NCI-H345 (cell line): Measurements from ENCODE around the gene RIT1.
A peak's percentile ranks its signal among the peaks of the same experiment; 100 is the strongest.

Experiments
- DNase-seq: peaks from one replicate; lab custom pipeline; 2025; lab: John Stamatoyannopoulos, UW

Gene RIT1, protein sequence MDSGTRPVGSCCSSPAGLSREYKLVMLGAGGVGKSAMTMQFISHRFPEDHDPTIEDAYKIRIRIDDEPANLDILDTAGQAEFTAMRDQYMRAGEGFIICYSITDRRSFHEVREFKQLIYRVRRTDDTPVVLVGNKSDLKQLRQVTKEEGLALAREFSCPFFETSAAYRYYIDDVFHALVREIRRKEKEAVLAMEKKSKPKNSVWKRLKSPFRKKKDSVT

DNA sequence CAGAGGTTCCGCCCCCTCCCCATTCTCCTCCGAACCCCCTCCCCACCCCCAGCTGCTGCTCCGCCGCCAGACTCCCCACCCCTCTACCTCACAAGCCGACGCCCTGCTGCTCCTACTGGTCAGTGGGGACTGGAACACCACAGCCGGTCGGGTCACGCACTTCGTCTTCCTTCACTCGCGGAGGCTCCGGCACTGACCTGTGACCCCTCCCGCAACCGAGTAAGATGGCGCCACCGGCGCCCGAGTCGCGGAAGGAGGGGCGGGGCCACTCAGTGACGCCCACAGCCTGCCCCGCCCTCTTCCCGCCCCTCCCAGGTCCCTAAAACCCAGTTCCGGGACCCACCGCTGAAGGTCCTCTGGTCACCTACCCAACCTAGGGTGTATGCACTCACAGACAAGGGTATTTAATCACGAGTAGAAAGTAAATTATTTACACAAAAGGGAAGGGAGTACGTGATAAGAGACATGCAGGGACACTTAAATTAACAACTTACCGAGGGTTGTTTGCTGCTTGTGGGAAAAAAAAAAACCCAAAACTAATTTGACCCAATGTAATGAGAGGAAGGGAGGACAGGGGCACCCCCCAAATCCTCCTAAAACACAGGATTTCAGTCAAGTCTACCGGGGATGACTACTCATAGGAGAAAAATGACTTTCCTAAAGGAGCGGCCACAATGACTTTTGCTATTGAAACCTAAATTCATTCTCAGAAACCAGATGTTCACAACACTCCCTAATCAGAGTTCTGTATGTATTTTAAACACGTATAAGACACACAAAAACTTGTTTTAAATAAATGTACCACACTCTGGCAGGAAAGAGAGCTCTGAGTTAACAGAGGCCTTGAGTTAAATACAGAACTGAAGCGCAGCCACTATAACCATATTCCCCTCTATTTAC, at the start of gene RIT1:
RIT1 (minus strand) TSS at position 194 of the 900 bp plus-strand sequence. CDS start 588 bp downstream, outside the sequence.
- DNase-seq, result peak; percentile 99

DNA sequence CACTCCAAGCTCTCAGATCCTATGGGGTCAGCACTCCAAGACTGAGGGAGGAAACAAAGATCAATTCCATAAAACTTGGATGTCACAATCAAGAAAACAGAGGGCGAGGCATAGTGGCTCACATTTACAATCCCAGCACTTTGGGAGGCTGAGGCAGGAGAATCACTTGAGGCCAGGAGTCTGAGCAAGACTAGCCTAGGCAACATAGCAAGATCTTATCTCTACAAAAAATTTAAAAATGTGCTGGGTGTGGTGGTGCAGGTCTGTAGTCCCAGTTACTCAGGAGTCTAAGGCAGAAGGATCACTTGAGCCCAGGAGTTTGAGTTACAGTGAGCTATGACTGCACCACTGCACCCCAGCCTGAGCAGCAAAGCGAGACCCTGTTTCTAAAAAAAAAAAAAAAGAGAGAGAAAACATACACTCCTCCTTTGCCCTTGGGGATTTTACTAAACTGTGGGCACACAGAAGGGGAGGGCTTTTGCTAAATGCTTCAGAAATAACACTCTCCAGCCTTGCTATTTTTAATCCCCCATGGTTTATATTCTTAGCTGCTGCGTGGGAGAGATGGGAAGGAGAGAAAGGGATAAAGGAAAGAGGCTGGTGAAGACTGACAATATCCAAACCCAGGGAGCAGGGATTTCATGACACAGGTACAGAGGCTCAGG, 49.1 kb upstream of the RIT1 start:
- no peak for DNase-seq

DNA sequence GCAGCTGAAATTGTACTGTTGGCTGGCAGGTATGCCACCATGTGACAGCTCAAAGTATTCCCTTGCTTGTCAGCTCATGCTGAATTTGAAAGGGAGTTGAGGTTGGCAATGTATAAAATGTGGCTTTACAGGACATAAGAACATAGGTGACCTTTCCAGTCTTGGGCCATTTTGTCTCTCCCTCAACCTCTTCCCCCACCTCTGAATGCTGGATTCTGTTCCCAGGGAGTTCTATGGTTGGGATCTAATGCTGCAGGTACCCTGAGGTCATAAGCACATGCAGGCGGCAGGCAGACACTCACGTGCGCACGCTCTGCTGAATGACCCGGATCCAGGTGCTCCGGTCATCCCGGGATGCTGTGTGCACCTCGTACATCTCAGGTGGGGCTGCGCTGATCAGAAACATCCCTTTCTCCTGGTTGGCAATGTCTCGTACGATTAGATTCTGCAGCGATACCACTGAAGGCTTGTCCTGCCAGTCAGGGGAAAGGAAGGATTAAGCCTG, 46.3 kb upstream of the RIT1 start:
- no peak for DNase-seq

DNA sequence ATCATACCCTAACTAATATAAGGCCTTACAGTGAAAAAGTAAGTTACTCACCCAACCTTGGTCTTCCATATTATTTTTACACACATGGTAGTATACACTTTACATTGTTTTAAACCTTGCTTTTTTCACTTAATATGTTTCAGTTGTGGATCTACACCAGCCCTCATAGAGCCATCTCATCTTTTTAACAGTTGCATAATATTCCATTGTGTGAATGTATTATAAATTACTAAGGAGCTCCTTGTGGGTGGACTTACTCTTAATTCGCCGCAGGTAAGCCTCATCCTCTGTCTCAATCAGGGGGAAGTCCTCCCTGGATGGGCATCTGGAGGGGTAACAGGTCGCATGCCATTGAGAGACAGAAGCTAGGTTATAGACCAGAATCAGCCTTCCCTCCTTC, 43.5 kb upstream of the RIT1 start:
- DNase-seq, result no peak

DNA sequence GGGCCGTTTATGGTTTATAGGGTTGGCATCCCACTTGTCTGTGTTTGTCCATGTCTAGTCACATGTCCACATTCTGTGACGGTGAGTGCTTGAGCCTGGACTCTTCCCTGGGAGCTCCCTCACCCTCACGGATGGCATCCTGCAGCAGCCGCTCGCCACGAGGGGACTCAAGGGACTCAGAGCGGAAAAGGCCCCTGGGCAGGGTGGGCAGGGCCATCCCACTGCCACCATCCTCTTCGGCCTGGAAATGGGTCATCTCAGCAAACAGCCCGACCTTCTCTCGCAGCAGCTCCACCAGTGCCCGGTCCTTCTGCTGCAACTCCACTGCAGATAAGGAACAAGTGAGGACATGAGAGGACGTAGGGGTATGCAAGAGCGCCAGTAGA, 41.3 kb upstream of the RIT1 start:
- no peak for DNase-seq

DNA sequence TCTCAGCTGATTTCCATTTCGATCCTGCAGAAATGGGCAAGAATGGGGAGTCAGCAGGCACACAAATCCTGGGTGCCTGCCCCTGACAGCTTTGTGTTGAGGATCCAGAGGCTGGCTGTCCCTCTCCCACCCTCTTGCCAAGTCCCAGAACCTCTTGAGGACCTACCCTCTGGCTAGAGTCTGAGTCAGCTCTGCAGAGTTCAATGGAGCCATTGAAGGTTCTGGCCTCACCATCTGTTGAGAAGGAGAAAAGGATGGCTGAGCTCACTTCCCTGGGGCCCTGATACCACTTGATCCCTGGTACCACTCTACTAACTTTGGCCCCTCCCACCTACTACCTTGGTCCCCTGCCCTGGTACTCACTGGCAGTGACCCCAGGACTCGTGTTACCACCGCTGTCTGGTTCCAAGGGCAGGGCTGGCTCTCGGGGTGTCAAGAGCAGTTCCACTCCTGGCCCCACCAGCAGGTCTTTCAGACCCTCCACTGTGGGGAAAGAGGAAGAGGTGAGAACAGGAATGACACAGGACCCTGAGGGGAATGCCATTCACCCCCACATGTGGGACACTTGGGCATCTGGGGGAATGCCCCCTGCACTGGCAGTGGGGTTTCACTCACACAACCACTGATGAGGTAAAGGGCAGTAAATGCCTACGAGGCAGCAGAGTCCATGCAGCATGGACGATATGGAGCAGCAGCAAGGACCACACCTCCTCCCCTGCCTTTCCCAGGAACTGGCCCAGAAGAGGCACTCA, 40.8 kb upstream of the RIT1 start:
- no peak for DNase-seq

DNA sequence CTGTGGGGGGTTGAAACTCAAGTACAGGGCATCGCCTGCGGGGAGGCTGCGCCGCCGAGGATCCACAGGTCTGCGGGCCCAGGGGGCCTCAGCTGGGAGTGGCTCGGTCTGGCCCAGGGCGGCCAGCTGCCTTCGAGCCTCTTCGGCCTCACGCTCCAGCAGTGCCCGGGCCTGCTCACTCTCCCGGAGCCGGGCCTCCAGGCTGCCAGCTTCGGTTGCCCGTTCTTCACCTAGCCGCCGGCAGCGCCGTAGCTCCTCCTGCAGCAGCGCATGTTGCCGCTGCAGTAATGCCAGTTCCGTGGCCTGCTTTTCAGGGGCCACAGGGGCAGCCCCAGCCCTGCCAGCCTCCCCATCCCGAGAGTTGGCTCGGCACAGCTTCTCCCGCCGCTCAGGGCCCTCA, 39.7 kb upstream of the RIT1 start:
- DNase-seq, result no peak

DNA sequence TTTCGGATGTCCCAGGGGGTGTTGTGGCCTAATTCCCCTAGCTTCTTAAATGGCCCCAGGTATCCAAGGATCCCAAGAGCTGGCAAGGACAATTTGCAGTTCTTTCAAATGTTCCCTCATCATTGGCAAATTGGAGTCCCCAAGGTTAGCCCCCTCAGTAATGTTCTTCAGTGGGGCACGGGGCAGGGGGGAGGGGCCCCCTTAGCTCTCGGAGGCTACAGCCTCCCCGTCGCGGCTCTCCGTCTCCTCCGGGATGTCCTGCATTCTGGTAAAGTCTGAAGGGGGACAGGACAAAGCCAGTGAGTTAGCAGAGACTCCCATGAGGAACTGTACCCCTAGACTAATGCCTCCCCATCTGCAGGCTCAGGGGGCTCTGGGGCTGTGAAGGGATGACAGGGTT, 36.6 kb upstream of the RIT1 start:
- DNase-seq, result no peak

DNA sequence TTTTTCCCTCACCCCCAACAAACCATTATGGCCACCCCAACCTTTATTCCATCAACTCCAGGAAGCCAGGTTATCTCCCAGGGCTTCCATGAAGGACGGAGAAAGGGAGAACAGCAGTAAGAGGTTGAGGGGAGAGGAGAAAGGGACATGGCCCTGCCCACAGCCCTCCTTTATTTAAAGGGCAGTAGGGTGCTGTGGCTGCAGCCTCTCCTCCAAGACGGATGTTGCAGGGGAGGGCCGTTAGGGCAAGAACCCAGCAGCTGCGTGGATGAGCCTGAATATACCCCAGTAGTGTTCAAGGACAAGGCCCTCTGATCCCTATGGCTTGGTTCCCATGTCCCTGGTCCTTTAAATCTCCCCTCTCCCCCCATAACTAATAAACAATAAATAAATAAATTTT, 36.1 kb upstream of the RIT1 start:
- DNase-seq, result no peak

DNA sequence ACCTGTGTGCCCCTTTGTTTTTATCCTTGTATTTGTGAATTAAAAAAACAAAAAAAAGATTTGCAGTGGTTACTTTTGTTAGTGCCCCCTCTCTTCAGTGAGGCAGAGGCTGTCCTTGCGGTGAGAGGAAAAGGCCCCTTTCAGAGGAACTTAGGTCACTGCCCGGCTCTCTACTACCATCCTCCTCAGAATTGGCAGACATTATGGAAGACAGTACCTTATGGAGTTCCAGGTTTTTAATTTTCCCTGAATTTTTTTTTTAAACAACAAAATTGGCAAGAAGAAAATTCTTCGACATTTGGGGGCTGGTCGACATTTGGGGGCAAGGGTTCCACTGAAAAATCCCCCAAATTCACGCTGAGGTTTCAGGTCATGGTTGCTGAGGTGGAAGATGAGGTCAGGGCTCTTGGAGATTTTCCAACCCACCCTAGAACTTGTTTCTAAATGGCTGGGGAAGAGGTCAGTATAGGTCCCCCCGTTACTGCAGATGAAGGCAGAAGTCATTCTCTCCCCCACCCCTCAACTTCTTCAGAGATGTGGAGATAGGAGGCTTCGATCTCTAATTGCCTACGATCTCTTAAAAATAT, 35.6 kb upstream of the RIT1 start:
- no peak for DNase-seq

DNA sequence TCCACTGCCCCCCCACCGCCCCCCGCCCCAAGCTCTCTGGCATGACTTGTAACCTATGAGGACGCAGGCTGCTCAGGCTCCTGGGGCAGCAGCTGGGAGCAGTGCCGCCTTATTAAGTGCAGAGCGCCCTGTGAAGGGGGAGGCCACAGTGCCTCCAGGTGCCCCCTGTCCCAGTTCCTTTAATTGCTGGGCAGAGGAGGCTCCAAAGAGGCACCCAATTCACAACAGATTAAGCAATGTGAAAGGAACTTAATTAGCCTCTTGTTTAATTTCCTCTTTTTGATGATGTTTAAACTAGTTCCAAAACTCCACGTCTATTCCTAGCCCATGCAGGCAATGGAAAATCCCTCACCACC, 33.3 kb upstream of the RIT1 start:
- DNase-seq, result peak; percentile 69

DNA sequence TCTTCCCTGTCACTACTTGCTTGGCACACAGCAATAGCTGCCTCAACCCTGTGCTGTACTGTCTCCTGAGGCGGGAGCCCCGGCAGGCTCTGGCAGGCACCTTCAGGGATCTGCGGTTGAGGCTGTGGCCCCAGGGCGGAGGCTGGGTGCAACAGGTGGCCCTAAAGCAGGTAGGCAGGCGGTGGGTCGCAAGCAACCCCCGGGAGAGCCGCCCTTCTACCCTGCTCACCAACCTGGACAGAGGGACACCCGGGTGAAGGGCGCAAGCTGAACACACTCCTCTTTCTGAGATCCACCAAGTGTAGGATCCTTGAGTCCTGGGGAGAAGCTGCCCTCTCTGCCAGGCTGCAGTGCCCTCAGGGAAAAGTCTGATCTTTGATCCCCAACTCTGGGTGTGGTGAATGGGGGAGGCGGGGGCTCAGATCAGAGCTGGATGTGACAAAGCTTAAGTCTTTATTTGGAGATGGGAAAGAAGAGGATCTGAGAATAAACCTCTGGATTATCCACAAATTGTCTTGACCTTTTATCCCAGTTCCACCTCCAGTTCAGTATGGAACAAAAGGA, 31.5 kb upstream of the RIT1 start:
- DNase-seq, result no peak

DNA sequence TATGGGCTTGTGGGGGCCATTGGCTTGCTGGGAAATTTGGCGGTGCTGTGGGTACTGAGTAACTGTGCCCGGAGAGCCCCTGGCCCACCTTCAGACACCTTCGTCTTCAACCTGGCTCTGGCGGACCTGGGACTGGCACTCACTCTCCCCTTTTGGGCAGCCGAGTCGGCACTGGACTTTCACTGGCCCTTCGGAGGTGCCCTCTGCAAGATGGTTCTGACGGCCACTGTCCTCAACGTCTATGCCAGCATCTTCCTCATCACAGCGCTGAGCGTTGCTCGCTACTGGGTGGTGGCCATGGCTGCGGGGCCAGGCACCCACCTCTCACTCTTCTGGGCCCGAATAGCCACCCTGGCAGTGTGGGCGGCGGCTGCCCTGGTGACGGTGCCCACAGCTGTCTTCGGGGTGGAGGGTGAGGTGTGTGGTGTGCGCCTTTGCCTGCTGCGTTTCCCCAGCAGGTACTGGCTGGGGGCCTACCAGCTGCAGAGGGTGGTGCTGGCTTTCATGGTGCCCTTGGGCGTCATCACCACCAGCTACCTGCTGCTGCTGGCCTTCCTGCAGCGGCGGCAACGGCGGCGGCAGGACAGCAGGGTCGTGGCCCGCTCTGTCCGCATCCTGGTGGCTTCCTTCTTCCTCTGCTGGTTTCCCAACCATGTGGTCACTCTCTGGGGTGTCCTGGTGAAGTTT, 30.8 kb upstream of the RIT1 start:
- DNase-seq, result no peak

DNA sequence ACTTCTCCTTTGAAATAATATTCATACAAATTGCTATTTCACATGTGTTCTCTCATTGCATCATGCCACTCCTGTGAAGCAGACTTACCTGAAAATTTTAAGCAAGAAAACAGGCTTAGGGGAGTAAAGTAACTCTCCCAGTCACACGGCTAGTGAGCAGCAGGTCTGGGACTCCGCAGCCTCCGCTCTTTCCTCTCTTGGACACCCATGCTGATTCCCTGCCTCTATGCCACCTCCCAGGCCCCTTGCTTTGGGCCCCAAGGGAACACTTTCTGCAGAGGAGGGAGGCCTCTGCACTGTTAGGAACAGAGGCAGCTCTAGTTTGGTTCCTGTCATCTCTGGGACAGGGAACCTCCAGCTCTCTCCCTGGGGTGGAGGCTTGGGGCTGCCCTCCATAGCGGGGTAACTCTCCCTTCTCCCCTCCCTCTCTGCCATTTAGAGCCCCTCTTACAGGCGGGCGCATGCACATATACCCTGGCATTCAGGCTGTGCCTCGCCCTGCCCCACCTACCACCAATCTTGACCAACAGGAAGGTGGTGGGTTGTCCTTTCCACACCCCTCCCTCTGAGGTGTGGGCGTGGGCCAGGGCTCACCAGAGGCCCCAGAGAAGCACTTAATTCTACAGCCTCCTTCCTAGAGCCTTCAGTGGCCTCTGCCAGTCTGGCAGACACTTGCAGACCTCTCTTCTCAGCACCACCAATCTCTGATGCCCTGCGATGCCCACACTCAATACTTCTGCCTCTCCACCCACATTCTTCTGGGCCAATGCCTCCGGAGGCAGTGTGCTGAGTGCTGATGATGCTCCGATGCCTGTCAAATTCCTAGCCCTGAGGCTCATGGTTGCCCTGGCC, 30.1 kb upstream of the RIT1 start, which contains the start of gene RXFP4:
RXFP4 (plus strand) TSS at position 646 of the 852 bp plus-strand sequence; CDS start at position 718, 72 bp downstream.
- DNase-seq, result no peak

DNA sequence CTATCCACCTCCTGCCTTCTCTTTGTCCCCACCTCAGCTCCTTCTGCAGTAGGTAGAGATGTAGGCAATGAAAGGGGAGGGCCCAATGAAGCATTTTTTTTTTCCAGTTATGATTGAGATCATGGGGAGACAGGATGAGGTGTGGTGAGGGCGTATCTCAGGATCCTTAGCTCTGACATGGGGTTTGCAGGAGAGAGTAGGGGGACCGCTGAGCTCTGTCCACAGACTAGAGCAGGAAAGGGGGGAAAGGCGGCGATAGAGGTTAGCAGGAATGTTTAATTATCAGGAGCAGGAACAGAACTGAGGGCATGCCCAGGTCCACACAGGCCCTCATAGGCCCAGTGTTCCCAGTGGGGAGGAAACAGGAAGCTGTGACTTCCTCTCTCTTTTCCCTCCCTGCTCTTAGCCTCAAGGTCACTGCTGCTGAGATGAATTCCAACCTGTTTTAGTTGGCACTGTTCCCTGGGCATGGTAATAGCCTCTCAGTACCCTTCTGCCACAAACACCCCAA, 29.4 kb upstream of the RIT1 start:
- no peak for DNase-seq

DNA sequence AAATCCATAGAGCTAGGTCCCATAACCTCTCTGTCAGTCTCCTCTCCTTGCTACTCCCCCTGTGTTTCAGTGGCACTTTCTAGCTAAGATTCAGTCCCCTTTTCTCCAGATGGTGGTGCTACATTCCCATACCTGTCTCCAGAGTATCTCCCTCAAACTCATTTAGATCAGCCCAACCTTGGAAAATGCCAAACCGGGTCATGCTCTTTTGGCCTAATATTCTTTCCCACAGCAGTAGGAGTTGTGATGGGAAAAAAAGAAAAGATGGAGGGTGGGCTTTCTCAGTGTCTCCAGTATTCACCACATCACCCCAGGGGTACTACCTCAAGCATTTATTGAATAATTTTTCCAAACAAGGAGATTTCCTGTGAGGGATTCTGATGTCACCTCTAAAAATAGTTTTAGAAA, 27.1 kb upstream of the RIT1 start:
- DNase-seq, result peak; percentile 90

DNA sequence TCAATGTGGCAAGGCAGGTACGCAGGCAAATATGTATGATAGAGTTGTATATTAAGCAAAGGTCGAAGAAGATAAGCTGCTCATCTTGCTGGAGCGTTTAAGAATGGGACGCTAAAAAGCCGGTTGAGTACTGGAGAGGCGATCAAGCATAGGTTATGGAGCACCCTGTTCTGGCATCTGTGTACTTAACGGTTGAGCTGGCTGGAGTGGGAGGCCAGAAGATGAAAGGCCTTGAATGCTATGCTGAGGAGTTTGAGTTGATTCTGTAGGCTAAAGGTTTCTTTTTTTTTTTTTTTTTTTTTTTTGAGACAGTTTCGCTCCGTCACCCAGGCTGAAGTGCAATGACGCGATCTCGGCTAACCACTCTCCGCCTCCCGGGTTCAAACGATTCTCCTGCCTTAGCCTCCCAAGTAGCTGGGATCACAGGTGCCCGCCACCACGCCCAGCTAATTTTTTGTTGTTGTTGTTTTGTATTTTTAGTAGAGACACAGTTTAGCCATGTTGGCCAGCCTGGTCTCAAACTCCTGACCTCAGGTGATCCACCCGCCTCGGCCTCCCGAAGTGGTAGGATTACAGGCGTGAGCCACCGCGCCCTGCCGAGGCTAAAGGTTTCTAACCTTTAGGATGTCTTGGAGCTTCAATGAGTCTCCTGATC, 23.9 kb upstream of the RIT1 start:
- peak; percentile 72 for DNase-seq

DNA sequence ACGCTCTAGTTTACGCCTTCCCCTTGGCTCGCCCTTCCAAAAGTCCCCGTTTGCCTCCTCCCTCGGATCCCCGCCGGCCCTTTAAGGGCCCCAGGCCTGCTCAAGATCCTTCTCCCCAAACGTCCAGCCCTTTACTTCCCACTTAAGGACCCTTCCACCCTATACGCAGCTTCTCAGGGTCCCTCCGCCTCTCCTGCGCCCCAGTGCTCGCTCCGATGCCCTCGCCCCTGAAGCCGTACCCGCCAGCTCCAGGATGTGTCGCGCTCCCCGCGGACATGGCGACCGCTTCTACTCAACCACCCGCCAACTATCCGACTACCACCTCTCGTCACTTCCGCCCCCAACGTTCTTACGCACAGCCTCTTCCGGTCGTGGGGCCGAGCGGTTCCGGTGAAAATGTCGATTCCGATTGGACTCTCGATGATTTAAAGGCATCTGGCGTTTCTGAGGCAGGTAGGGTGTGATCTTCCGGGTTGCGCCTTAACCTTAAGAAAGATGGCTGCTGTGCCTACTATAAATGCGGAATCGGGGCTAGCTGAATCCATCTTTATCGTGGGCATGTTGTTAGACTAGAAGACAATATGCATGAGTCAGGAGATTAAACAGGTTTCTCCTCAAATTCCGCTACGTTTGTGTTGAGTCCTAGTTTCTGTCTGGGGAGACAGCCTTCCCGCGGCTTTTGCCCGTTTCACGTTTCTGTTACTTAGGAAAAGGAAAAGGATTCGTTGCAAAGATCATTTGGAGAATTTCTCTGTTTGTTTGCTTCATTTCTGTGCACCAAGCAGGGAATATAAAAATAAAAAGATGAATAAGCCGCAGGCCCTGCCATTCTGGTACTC, 23.2 kb upstream of the RIT1 start, which contains the start of gene KHDC4:
KHDC4 (minus strand) TSS at position 317 of the 839 bp plus-strand sequence; CDS start at position 277, 40 bp downstream.
- peak; percentile 100 for DNase-seq
